ENCODE measurements around the gene MAPK1. TPM values are rescaled to one million over a fixed set of nuclear protein-coding genes. Genes with fewer than 3 reads are reported as not detected.
"Not testable (repeated sequence)": the region's sequence is repeated elsewhere in the genome, so short reads cannot be mapped to it uniquely, and the experiment has no call there.

MAPK1 gene
- total and polyA plus RNA-seq, 2 donors = 22.2 to 71.1 TPM

GRCh38 chr22:21856868-21857267 is 10.6 kb downstream of the MAPK1 start:
- Histone ChIP-seq H3K4me3 (ENCODE audit: low read length in 2 of 2) (no peak overlapping the region), H3K4me1 (ENCODE audit: control insufficient read depth in 2 of 2, insufficient read depth in 2 of 2, low read length in 2 of 2) (peaks cover 9 to 30% of the 10 kb centered on the region in 2 donors), H3K9me3 (ENCODE audit: control insufficient read depth in 2 of 2, insufficient read depth in 1 of 2, low read length in 1 of 2) (no peaks in the 10 kb centered on the region), H3K27me3 (ENCODE audit: control insufficient read depth in 2 of 2, insufficient read depth in 1 of 2, low read length in 1 of 2) (no peaks in the 10 kb centered on the region), H3K27ac (ENCODE audit: low read depth in 1 of 2, low read length in 1 of 2) (no peak overlapping the region), H3K36me3 (ENCODE audit: control insufficient read depth in 2 of 2, insufficient read depth in 2 of 2, low read length in 1 of 2) (peaks cover 3 to 5% of the 10 kb centered on the region in 2 donors)
- no peak for DNase-seq (ENCODE audit: low read depth in 6 of 9, low spot score in 9 of 9)
- 97% methylated on average over 8 of the region's 8 CpGs for WGBS

DNA sequence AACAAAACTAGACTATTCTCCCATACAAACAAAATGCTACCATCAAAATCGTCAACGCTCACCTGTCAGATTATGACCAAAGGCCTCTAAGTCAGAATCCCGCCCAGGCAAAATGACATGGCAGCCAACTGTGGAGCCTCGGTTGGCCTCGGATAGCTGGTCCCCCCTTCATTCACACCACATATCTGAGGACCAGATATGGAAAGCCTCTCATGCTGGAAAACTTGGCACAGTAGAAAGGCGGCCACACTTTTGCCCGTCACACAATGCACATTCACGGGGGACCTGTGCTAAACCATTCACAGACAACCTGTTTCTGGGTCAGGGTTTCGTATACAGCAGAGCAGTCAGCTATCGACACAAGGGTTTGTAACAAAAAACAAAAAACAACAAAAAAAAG is 11.2 kb downstream of the MAPK1 start:
- WGBS = 98% methylated on average over 10 of the region's 10 CpGs
- Histone ChIP-seq H3K27me3 (ENCODE audit: control insufficient read depth in 2 of 2, insufficient read depth in 1 of 2, low read length in 1 of 2) (no peaks in the 10 kb centered on the region), H3K36me3 (ENCODE audit: control insufficient read depth in 2 of 2, insufficient read depth in 2 of 2, low read length in 1 of 2) (peaks cover 3 to 5% of the 10 kb centered on the region in 2 donors), H3K4me1 (ENCODE audit: control insufficient read depth in 2 of 2, insufficient read depth in 2 of 2, low read length in 2 of 2) (peaks cover 5 to 25% of the 10 kb centered on the region in 2 donors), H3K9me3 (ENCODE audit: control insufficient read depth in 2 of 2, insufficient read depth in 1 of 2, low read length in 1 of 2) (no peaks in the 10 kb centered on the region), H3K4me3 (ENCODE audit: low read length in 2 of 2) (no peak overlapping the region), H3K27ac (ENCODE audit: low read depth in 1 of 2, low read length in 1 of 2) (no peak overlapping the region)
- no peak for DNase-seq (ENCODE audit: low read depth in 6 of 9, low spot score in 9 of 9)

DNA sequence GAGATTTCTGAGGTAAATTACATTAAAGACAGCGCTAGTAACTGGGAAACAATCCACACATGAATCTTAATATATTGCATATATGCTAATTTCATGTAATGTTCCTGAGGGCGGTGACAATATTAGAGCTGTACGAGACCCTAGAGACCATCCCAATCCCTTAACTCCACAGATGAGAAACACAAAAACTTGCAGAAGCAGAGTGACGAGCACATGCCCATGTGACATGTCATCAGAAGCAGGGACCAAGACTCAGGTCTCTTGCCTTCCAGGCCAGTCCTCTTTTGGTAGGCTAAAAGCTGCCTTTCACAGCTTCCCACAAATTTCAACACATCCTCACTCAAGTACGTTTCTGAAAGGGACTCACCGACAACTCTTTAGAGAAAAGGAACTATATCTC is 11.8 kb downstream of the MAPK1 start:
- Histone ChIP-seq H3K36me3 (ENCODE audit: control insufficient read depth in 2 of 2, insufficient read depth in 2 of 2, low read length in 1 of 2) (peaks cover 3 to 5% of the 10 kb centered on the region in 2 donors), H3K4me3 (ENCODE audit: low read length in 2 of 2) (no peak overlapping the region), H3K27ac (ENCODE audit: low read depth in 1 of 2, low read length in 1 of 2) (no peak overlapping the region), H3K9me3 (ENCODE audit: control insufficient read depth in 2 of 2, insufficient read depth in 1 of 2, low read length in 1 of 2) (no peaks in the 10 kb centered on the region), H3K27me3 (ENCODE audit: control insufficient read depth in 2 of 2, insufficient read depth in 1 of 2, low read length in 1 of 2) (no peaks in the 10 kb centered on the region), H3K4me1 (ENCODE audit: control insufficient read depth in 2 of 2, insufficient read depth in 2 of 2, low read length in 2 of 2) (peaks cover 5 to 20% of the 10 kb centered on the region in 2 donors)
- 94% methylated on average over 6 of the region's 6 CpGs for WGBS
- DNase-seq (ENCODE audit: low read depth in 6 of 9, low spot score in 9 of 9) = no peak

GRCh38 chr22:21850660-21851059 is 16.8 kb downstream of the MAPK1 start:
- Histone ChIP-seq H3K36me3 (ENCODE audit: control insufficient read depth in 2 of 2, insufficient read depth in 2 of 2, low read length in 1 of 2) (peaks cover 0 to 5% of the 10 kb centered on the region in 2 donors), H3K4me3 (ENCODE audit: low read length in 2 of 2) (no peak overlapping the region), H3K27me3 (ENCODE audit: control insufficient read depth in 2 of 2, insufficient read depth in 1 of 2, low read length in 1 of 2) (no peaks in the 10 kb centered on the region), H3K4me1 (ENCODE audit: control insufficient read depth in 2 of 2, insufficient read depth in 2 of 2, low read length in 2 of 2) (no peaks in the 10 kb centered on the region), H3K27ac (ENCODE audit: low read depth in 1 of 2, low read length in 1 of 2) (no peak overlapping the region), H3K9me3 (ENCODE audit: control insufficient read depth in 2 of 2, insufficient read depth in 1 of 2, low read length in 1 of 2) (no peaks in the 10 kb centered on the region)
- no peak for DNase-seq (ENCODE audit: low read depth in 6 of 9, low spot score in 9 of 9)

DNA sequence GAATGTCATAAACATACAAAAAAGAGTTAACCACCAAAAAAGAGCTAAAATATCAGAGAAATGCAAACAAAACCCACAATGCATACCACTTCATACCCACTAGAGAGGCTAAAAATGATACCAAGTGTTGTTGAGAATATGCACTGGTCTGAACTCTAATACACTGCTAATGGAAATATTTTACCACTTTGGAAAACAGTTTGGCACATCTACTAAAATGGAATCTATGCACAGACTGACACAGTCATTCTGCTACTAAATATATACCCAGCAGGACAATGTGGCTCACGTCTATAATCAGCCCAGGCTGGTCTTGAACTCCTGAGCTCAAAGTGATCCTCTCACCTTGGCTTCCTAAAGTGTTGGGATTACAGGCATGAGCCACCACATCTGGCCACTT is 18.0 kb downstream of the MAPK1 start:
- no peaks in the 10 kb centered on the region for H3K9me3 ChIP-seq (ENCODE audit: control insufficient read depth in 2 of 2, insufficient read depth in 1 of 2, low read length in 1 of 2)
- no peak for DNase-seq (ENCODE audit: low read depth in 6 of 9, low spot score in 9 of 9)
- peaks cover 0 to 5% of the 10 kb centered on the region in 2 donors for H3K36me3 ChIP-seq (ENCODE audit: control insufficient read depth in 2 of 2, insufficient read depth in 2 of 2, low read length in 1 of 2)
- no peak overlapping the region for H3K4me3 ChIP-seq (ENCODE audit: low read length in 2 of 2)
- no peaks in the 10 kb centered on the region for H3K27me3 ChIP-seq (ENCODE audit: control insufficient read depth in 2 of 2, insufficient read depth in 1 of 2, low read length in 1 of 2)
- H3K27ac ChIP-seq (ENCODE audit: low read depth in 1 of 2, low read length in 1 of 2) = no peak overlapping the region
- 88% methylated on average over 1 of the region's 1 CpG for WGBS
- no peaks in the 10 kb centered on the region for H3K4me1 ChIP-seq (ENCODE audit: control insufficient read depth in 2 of 2, insufficient read depth in 2 of 2, low read length in 2 of 2)

GRCh38 chr22:21848057-21848456 is 19.4 kb downstream of the MAPK1 start:
- not testable (repeated sequence) for DNase-seq (ENCODE audit: low read depth in 6 of 9, low spot score in 9 of 9); H3K4me1 ChIP-seq (ENCODE audit: control insufficient read depth in 2 of 2, insufficient read depth in 2 of 2, low read length in 2 of 2); H3K27me3 ChIP-seq (ENCODE audit: control insufficient read depth in 2 of 2, insufficient read depth in 1 of 2, low read length in 1 of 2); H3K36me3 ChIP-seq (ENCODE audit: control insufficient read depth in 2 of 2, insufficient read depth in 2 of 2, low read length in 1 of 2); H3K9me3 ChIP-seq (ENCODE audit: control insufficient read depth in 2 of 2, insufficient read depth in 1 of 2, low read length in 1 of 2); H3K4me3 ChIP-seq (ENCODE audit: low read length in 2 of 2); H3K27ac ChIP-seq (ENCODE audit: low read depth in 1 of 2, low read length in 1 of 2)
- WGBS = 97% methylated on average over 5 of the region's 5 CpGs

GRCh38 chr22:21845558-21846453 is 21.6 kb downstream of the MAPK1 start:
- Histone ChIP-seq H3K27me3 (ENCODE audit: control insufficient read depth in 2 of 2, insufficient read depth in 1 of 2, low read length in 1 of 2) (no peaks in the 10 kb centered on the region), H3K4me3 (ENCODE audit: low read length in 2 of 2) (no peak overlapping the region), H3K9me3 (ENCODE audit: control insufficient read depth in 2 of 2, insufficient read depth in 1 of 2, low read length in 1 of 2) (no peaks in the 10 kb centered on the region), H3K27ac (ENCODE audit: low read depth in 1 of 2, low read length in 1 of 2) (no peak overlapping the region), H3K36me3 (ENCODE audit: control insufficient read depth in 2 of 2, insufficient read depth in 2 of 2, low read length in 1 of 2) (peaks cover 3 to 8% of the 10 kb centered on the region in 2 donors), H3K4me1 (ENCODE audit: control insufficient read depth in 2 of 2, insufficient read depth in 2 of 2, low read length in 2 of 2) (no peaks in the 10 kb centered on the region)
- DNase-seq (ENCODE audit: low read depth in 6 of 9, low spot score in 9 of 9) = no peak
- WGBS = 99% methylated on average over 1 of the region's 1 CpG

DNA sequence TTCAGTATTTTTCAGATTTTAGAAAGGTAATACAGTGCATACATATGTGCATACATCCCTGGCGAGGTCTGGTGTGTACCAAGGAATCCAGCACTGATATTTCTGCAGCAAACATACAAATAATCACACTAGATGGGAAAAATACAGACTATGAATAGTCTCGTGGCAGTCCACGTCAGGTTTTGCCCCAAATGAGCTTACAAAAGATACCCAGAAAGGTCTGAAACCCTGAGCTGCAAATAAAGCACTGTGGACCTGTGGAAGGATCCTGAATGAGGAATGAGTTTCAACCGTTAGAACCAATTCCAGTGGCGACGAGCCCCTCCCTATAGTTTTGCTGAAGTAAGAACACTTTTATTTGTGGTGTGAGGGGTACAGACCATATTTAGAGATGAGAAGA is 24.5 kb downstream of the MAPK1 start:
- H3K4me1 ChIP-seq (ENCODE audit: control insufficient read depth in 2 of 2, insufficient read depth in 2 of 2, low read length in 2 of 2) = no peaks in the 10 kb centered on the region
- H3K9me3 ChIP-seq (ENCODE audit: control insufficient read depth in 2 of 2, insufficient read depth in 1 of 2, low read length in 1 of 2) = no peaks in the 10 kb centered on the region
- H3K27ac ChIP-seq (ENCODE audit: low read depth in 1 of 2, low read length in 1 of 2) = no peak overlapping the region
- H3K36me3 ChIP-seq (ENCODE audit: control insufficient read depth in 2 of 2, insufficient read depth in 2 of 2, low read length in 1 of 2) = peaks cover 3 to 8% of the 10 kb centered on the region in 2 donors
- no peaks in the 10 kb centered on the region for H3K27me3 ChIP-seq (ENCODE audit: control insufficient read depth in 2 of 2, insufficient read depth in 1 of 2, low read length in 1 of 2)
- WGBS = 96% methylated on average over 6 of the region's 6 CpGs
- no peak overlapping the region for H3K4me3 ChIP-seq (ENCODE audit: low read length in 2 of 2)
- no peak for DNase-seq (ENCODE audit: low read depth in 6 of 9, low spot score in 9 of 9)

- Histone ChIP-seq H3K36me3 (ENCODE audit: control insufficient read depth in 2 of 2, insufficient read depth in 2 of 2, low read length in 1 of 2) (peaks cover 3 to 8% of the 10 kb centered on the region in 2 donors), H3K27ac (ENCODE audit: low read depth in 1 of 2, low read length in 1 of 2) (no peak overlapping the region), H3K9me3 (ENCODE audit: control insufficient read depth in 2 of 2, insufficient read depth in 1 of 2, low read length in 1 of 2) (no peaks in the 10 kb centered on the region), H3K4me3 (ENCODE audit: low read length in 2 of 2) (no peak overlapping the region), H3K4me1 (ENCODE audit: control insufficient read depth in 2 of 2, insufficient read depth in 2 of 2, low read length in 2 of 2) (peaks cover 0 to 5% of the 10 kb centered on the region in 2 donors), H3K27me3 (ENCODE audit: control insufficient read depth in 2 of 2, insufficient read depth in 1 of 2, low read length in 1 of 2) (no peaks in the 10 kb centered on the region)
- no peak for DNase-seq (ENCODE audit: low read depth in 6 of 9, low spot score in 9 of 9)
- WGBS = 95% methylated on average over 2 of the region's 2 CpGs
Observed at GRCh38 chr22:21841422-21841821, 26.0 kb downstream of the MAPK1 start.
